GM12865 (cell line): Measurements from ENCODE around the gene TMEFF2.

Experiments used
- DNase-seq: peaks from one replicate; pipeline ENCODE4 v3.0.0; 2010; ENCODE audit warnings: low read depth
- H3K4me3 ChIP-seq: 2 replicates; pipeline ENCODE4 v1.5.1; 2011; ENCODE audit warnings: mild to moderate bottlenecking, low read depth, low read length, control low read depth
- TF ChIP-seq, protein P1 (sequence below): IDR thresholded peaks from 2 replicates; pipeline ENCODE4 v1.5.1; 2011; ENCODE audit warnings: low read length, control low read depth, low read depth, inconsistent platforms; ENCODE audit not compliant: insufficient read depth; ENCODE audit errors: missing control alignments

Gene TMEFF2

DNA sequence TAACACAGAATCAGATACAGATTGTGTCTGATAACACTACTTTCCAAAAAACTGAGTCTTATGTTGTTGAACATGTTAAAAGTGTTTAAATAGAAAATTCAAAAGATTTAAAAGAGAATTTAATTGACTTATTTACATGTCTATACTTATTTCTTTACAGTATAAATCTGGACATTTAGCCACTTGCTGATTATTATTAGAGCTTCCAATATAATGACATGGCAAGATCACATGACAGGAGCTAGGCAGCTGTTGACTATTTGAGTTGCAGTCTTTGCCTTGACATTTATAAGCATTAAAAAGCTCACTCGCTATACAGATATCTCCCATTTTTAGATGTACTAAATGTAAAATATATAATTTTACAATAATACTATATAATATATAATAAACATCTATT lies 6.4 kb upstream of the TMEFF2 start:
- TF ChIP-seq, protein P1, sequence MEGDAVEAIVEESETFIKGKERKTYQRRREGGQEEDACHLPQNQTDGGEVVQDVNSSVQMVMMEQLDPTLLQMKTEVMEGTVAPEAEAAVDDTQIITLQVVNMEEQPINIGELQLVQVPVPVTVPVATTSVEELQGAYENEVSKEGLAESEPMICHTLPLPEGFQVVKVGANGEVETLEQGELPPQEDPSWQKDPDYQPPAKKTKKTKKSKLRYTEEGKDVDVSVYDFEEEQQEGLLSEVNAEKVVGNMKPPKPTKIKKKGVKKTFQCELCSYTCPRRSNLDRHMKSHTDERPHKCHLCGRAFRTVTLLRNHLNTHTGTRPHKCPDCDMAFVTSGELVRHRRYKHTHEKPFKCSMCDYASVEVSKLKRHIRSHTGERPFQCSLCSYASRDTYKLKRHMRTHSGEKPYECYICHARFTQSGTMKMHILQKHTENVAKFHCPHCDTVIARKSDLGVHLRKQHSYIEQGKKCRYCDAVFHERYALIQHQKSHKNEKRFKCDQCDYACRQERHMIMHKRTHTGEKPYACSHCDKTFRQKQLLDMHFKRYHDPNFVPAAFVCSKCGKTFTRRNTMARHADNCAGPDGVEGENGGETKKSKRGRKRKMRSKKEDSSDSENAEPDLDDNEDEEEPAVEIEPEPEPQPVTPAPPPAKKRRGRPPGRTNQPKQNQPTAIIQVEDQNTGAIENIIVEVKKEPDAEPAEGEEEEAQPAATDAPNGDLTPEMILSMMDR = no peak

DNA sequence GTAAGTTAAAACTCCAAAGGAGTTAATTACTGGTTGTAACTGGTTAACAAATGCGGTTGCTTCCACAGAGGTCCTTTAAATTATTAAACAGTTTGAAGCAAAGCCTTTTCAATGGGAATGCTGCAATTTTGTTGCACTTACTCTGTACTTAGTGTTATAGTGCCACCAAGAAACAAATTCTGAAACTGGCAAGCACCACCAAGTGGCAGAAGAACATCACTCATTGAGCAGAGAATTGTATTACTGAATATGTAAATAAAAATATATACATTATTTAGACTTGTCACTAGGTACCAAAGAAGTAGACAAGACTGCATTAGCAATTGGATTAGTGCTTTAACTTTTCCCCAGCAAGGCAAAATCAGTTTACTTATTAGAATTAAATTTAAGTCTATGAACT lies 2.6 kb upstream of the TMEFF2 start:
- no peak overlapping the region for H3K4me3 ChIP-seq
- TF ChIP-seq, protein P1 = no peak
- no peak for DNase-seq

More for the DNA sequence above, 6.4 kb upstream of the TMEFF2 start:
- DNase-seq = no peak
- H3K4me3 ChIP-seq = no peak overlapping the region

DNA sequence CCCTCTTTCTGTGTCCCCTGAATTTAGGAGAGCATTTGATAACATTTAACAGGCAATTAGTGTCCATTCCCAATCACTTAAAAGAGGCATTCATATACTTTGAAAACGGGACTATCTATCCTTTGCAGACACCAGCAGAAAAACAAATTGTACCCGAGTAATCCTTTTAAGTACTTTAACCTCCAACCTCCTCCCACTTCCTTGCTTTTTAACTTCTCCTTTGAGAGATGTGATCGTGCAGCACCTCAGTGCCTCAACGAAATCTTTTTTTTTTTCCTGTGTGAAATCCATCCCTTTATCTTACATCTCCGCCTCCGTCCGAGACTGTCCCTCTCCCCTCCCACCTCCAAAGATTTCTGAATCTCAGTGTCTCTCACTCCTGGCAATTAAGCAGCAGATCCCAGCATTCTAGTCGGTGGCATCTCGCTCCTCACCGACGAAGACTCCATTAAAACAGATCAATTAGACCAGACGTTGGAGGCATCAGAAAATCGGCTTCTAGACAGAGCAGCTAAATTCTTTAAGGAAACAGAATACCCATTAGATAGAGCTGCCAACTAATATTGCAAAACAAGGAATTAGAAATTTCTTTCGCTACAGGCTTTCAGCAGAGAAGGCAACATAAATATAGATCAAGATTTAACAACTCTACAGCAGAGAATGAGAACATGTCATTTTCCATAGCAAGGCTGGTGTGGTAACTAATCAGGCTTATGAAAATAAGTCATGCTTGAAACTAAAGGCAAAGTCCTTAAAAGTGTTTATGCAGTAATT lies 1.9 kb upstream of the TMEFF2 start:
- no peak overlapping the region for H3K4me3 ChIP-seq
- DNase-seq = no peak
- TF ChIP-seq, protein P1 = no peak

DNA sequence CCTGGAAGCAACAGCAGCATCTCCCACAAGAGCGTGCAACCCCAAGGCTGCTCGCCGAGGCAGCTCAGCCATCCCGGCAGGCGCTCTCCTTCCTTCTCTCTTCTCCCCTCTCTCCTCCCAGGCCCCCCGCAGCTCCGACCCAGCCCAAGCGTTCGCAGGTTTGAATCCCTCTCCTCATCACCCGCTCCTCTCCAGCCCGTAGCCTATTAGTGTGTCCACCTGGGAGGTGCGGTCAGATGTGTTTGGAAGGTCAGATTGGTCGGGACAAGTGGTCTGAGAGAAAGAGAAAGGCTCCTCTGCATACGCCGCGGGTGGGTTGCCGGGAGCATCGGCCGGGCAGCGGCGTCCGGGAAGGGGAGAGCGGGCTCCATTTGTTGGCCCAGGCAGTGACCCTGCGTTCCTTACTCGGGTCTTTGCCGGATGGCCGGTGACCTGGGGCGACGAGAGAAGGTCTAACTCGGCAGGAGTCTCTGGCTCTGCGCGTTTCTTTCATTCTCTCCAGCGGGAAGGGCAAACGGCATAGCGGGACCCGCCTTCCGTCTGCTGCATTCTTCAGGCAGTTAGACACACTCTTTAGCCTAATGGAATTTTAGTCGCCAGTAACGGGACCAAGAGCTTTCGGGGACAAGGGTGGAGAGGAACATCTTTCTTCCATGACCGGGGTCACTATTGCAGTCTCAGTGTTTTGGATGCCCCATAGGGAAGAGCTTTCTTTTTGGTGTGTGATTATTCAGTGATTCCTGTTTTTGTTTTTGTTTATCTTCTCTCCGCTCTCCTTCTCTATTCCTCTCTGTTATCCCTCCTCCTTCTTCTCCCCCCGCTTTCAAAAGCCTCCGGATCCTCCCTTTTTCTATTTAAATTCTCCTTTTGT lies 1.1 kb upstream of the TMEFF2 start:
- TF ChIP-seq, protein P1 = no peak
- H3K4me3 ChIP-seq = no peak overlapping the region
- DNase-seq = no peak

DNA sequence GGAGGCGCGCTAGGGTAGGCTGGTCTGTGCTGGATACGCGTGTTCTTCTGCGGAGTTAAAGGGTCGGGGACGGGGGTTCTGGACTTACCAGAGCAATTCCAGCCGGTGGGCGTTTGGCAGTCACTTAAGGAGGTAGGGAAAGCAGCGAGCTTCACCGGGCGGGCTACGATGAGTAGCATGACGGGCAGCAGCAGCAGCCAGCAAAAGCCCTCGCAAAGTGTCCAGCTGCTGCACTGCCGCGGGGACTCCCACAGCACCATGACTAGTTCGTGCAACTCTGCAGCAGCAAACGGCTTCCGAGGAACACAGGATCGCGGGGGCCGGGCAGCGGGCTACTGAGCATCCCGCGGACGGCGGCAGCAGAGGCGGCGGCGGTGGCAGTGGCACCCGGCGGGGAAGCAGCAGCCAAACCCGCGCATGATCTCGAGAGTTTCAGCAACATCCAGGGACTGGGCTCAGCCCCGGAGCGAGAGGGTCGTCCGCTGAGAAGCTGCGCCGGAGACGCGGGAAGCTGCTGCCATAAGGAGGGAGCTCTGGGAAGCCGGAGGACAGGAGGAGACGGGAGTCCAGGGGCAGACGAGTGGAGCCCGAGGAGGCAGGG lies 368 bp downstream of the TMEFF2 start:
- DNase-seq = no peak
- H3K4me3 ChIP-seq = no peak overlapping the region

DNA sequence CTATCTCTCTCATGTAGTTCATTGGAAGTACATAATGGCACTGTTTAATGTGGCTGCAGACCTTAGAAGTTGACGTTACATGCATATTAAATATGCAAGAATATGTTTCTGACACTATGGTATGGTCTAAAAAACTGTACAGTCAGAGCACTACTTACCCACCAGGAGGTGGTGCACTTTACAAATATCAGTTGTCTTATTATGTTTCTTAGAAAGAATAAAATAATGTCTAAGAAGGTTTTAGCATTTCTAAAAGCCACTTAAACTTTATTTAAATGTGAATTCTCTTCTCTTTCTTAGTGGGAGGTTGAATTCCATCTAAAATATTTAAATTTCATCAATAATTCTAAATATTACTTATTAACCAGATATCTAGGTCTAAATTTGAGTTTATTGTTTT lies 4.3 kb downstream of the TMEFF2 start:
- DNase-seq = no peak
- H3K4me3 ChIP-seq = no peak overlapping the region
- TF ChIP-seq, protein P1 = peak; percentile 24

More for the DNA sequence above, 368 bp downstream of the TMEFF2 start:
- TF ChIP-seq, protein P1 = no peak
